IPS-15b (cell line): ENCODE results near the gene GNAI1.

Experiments used
- H3K27me3 ChIP-seq: one replicate; pipeline ENCODE4 v1.6.1; 2013; ENCODE audit warnings: low read length; ENCODE audit not compliant: control insufficient read depth, insufficient read depth
- H3K36me3 ChIP-seq: one replicate; pipeline ENCODE4 v1.6.1; 2013; ENCODE audit warnings: low read length; ENCODE audit not compliant: control insufficient read depth, insufficient read depth
- H3K4me1 ChIP-seq: one replicate; pipeline ENCODE4 v1.6.1; 2013; ENCODE audit warnings: mild to moderate bottlenecking, low read length; ENCODE audit not compliant: control insufficient read depth, insufficient read depth
- H3K4me3 ChIP-seq: one replicate; pipeline ENCODE4 v1.5.1; 2013; ENCODE audit warnings: low read depth, low read length
- H3K9ac ChIP-seq: one replicate; pipeline ENCODE4 v1.6.1; 2013; ENCODE audit warnings: low read depth, mild to moderate bottlenecking, low read length
- H3K9me3 ChIP-seq: one replicate; pipeline ENCODE4 v1.6.1; 2013; ENCODE audit warnings: mild to moderate bottlenecking, low read length; ENCODE audit not compliant: control insufficient read depth, insufficient read depth

Gene GNAI1

DNA sequence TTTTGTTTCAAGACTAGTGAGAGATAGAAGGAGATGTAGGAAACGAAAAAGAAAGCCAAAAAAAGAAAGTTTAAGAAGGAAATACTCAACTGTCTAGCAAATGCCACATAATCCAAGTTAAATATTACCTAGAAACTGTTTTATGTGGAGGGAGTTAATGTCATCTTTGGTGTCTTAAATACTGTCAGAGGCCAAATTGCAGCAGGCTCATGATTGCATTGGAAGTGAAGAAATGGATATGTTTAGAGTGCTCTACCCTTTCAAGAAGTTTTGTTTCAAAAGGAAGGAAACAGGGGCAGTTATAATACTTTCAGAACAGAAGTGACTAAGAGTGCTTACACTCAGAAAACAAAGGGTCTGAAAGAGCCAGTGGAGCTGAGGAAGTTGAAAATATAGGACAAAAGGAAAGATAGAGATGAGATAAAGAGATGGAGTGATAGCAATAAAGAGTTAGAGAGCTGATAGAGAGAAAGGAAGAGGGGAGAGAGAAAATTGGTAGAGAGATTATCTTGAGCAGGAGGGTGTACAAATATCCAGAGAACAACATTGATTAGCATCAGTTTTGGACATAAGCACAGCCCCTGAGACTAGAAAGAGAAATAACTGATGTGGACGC lies 28.0 kb upstream of the GNAI1 start:
- Histone ChIP-seq H3K27me3 (no peaks in the 10 kb centered on the region), H3K9ac (no peak overlapping the region), H3K36me3 (no peaks in the 10 kb centered on the region), H3K9me3 (no peaks in the 10 kb centered on the region), H3K4me3 (no peak overlapping the region), H3K4me1 (no peaks in the 10 kb centered on the region)

DNA sequence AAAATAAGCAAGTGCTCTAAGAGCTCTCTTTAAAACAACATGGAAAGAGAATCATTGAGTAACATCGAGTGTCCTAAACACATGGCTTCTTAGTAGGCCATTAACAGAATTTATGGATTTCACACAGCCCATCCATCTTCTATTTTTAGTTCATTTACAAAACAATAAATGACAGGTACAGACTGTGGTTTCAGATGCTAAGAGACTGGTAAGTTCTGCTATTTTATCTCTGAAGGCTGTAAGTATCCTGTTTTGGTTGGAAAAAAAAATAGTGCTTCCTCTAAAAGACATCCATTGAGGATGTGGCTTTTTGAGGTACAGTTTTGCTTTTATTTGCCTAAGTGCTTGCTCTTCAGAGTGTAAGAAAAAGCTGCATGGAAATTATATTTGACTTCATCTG lies 27.4 kb upstream of the GNAI1 start:
- no peaks in the 10 kb centered on the region for H3K4me1 ChIP-seq
- H3K9me3 ChIP-seq, result no peaks in the 10 kb centered on the region
- H3K4me3 ChIP-seq, result no peak overlapping the region
- no peak overlapping the region for H3K9ac ChIP-seq
- no peaks in the 10 kb centered on the region for H3K36me3 ChIP-seq
- H3K27me3 ChIP-seq, result no peaks in the 10 kb centered on the region

DNA sequence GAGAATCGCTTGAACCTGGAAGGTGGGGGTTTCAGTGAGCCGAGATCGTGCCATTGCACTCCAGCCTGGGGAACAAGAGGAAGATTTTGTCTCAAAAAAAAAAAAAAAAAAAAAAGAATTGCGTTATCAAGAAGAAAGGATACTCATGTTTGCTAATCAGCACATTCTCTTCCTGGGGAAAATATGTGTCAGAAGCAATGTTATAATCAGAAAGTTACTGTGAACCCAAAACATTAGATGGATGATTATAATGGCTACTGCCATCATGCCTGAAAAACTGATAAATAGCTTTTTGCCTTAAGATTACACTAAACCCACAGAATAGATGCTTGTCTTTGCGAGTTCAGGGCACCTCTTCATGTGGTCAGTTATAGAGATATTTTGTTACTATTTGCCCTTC lies 24.3 kb upstream of the GNAI1 start:
- no peaks in the 10 kb centered on the region for H3K27me3 ChIP-seq
- H3K36me3 ChIP-seq, result no peaks in the 10 kb centered on the region
- H3K4me3 ChIP-seq, result no peak overlapping the region
- H3K9ac ChIP-seq, result no peak overlapping the region
- no peaks in the 10 kb centered on the region for H3K9me3 ChIP-seq
- no peaks in the 10 kb centered on the region for H3K4me1 ChIP-seq

DNA sequence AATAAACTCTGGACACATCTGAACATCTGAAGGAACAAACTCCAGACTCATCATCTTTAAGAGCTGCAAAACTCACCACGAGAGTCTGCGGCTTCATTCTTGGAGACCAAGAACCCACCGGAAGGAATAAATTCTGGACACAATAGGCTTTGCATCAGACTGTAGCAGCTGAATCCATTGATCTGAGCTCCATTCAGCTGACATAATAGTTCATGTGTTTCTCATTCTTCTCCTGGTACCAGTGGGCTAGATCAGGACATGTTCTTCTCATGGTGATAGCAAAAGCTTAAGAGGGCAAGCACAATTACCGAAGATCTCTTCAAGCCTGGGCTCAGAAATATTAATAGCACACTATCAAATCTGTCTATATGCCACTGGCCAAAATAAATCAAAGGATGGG lies 20.5 kb upstream of the GNAI1 start:
- no peak overlapping the region for H3K9ac ChIP-seq
- H3K27me3 ChIP-seq, result no peaks in the 10 kb centered on the region
- no peaks in the 10 kb centered on the region for H3K4me1 ChIP-seq
- H3K36me3 ChIP-seq, result no peaks in the 10 kb centered on the region
- no peak overlapping the region for H3K4me3 ChIP-seq
- no peaks in the 10 kb centered on the region for H3K9me3 ChIP-seq

DNA sequence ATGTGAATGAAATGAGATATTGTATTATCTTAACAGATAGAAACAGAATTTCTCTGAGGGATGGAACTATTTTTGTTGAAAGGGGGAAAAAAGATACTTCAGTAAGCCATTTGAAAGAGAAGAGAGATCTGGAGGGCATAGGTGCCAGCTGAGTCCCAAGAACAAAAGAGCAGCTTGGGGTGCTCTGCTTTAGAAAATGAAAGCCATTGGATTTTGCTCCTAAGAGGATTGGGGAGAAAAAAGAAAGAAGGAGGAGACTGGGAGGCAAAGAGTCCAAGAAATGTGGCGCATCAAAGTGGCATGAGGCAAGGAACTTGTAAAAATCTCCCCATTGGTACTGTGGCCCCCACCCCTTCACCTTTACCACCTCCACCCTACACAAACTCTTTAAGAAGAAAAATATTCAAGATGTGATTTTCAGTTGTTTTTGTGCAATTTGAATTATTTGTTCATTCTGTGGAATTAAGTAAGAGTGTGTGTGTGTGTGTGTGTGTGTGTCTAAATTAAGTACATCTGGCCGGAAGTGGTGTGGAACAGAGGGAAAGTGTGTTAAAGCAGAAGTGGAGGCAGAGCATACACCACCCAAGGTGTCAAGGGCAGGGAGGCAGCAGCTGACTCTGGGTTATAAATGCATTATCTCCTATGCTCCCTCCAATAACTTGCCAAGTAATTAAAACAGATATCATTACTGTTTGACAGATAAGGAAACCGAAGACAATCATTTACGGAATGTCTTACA lies 9.9 kb upstream of the GNAI1 start:
- H3K4me1 ChIP-seq, result peaks cover 17% of the 10 kb centered on the region
- no peaks in the 10 kb centered on the region for H3K9me3 ChIP-seq
- H3K9ac ChIP-seq, result no peak overlapping the region
- H3K36me3 ChIP-seq, result no peaks in the 10 kb centered on the region
- peaks cover 26% of the 10 kb centered on the region for H3K27me3 ChIP-seq
- no peak overlapping the region for H3K4me3 ChIP-seq

DNA sequence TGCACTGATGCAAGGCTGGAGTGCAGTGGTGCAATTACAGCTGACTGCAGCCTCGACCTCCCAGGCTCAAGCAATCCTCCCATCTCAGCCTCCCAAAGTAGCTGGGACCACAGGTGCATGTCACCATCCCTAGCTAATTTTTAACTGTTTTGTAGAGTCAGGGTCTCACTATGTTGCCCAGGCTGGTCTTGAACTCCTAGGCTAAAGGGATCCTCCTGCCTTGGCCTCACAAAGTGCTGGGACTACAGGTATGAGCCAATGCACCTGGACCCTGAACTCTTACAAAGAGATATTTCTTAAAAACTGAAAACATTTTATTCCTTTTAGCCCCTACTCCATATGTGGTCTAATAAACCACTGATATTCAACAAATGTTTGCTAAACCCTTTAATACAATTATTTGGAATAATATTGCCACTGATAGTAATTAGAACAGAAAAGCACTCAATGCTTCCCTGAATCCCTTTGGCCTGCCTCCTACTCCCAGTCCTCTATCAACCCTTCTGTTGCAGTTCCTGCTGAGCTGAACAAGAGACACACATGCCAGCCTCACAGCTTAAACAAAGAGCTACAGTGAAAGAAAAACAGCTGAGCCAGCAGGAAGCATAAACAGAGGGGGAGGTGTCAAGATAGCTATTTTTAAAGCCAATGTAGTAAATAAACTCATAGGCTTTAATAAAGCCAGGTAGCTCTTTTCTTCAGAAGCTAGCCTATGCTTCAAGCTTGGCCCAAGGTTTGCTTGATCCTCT lies 7.0 kb upstream of the GNAI1 start:
- Histone ChIP-seq H3K36me3 (no peaks in the 10 kb centered on the region), H3K4me1 (peaks cover 17% of the 10 kb centered on the region), H3K9ac (no peak overlapping the region), H3K9me3 (no peaks in the 10 kb centered on the region), H3K27me3 (peaks cover 31% of the 10 kb centered on the region), H3K4me3 (no peak overlapping the region)

DNA sequence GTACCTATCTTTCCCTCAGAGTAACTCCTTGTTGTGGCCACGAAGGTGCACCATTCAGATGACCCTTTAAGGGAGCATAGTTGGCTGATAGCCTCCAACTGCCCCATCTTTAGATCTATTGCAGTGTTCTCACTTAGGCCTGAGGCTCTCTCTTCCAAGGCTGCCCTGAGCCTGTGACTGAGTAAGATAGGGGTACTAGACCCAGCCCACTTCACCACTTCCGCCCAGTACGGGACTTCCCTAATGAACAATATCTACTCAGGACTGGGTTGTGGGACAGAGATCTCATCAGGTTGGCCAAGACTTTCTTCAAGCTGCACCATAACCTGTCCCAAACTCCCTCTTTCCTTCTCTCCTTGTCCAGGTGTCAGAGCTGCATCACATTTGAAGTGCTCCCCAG lies 5.7 kb upstream of the GNAI1 start:
- Histone ChIP-seq H3K4me1 (peaks cover 17% of the 10 kb centered on the region), H3K36me3 (no peaks in the 10 kb centered on the region)

DNA sequence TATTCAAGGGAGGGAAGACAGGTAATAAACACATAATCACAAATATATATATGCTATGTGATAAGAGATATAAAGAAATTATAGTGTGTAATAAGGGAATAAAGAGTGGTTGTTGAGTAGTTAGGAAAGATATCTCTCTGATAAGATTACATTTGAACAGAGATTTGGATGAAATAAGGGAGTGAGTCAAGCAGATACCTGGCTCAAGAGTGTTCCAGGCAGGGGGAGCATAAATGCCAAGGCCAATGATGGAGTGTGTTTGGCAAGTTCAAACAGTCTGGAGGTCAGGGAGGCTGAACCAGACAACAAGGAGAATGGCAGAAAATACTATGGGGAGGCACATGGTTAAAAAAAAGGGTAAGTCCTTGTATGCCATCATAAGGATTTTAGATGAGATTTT lies 4.8 kb upstream of the GNAI1 start:
- no peak overlapping the region for H3K4me3 ChIP-seq
- no peaks in the 10 kb centered on the region for H3K36me3 ChIP-seq

More for the DNA sequence above, 5.7 kb upstream of the GNAI1 start:
- Histone ChIP-seq H3K27me3 (peaks cover 37% of the 10 kb centered on the region), H3K4me3 (no peak overlapping the region), H3K9me3 (no peaks in the 10 kb centered on the region), H3K9ac (no peak overlapping the region)

DNA sequence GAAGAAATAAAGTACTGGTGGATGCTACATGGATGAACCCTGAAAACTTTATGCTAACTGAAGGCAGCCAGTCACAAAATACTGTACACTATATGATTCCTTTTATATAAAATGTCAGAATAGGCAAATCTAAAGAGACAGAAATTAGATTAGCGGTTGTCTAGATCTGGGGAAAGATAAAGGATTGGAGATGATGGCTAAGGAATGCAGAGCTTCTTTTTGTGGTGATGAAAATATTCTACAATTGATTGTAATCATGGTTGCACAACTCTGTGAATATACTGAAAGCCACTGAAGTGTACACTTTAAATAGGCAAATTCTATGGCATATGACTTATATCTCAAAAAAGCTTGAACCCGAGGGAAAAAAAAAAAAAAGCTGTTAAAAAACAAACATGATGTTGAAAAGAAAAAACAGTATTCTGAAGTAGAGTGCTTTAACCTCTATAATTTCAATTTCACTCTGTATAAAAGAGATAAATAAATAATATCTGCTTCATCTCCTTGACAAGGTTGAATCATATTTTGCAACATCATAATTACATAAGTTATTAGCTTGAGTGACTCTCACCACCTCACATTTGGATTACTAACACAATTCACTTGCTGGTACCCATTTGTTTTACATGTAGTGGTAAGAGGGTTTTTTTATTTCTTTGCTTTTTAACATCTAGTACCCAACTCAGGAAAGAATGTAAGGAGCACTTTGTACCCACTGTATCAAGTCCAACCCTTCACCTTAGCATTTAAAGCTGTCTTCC lies 2.8 kb upstream of the GNAI1 start:
- Histone ChIP-seq H3K4me3 (no peak overlapping the region), H3K4me1 (peaks cover 13% of the 10 kb centered on the region), H3K9me3 (no peaks in the 10 kb centered on the region), H3K27me3 (peaks cover 28% of the 10 kb centered on the region), H3K36me3 (no peaks in the 10 kb centered on the region), H3K9ac (no peak overlapping the region)

More for the DNA sequence above, 4.8 kb upstream of the GNAI1 start:
- H3K4me1 ChIP-seq, result peaks cover 14% of the 10 kb centered on the region
- H3K9ac ChIP-seq, result no peak overlapping the region
- H3K27me3 ChIP-seq, result peaks cover 37% of the 10 kb centered on the region
- no peaks in the 10 kb centered on the region for H3K9me3 ChIP-seq

DNA sequence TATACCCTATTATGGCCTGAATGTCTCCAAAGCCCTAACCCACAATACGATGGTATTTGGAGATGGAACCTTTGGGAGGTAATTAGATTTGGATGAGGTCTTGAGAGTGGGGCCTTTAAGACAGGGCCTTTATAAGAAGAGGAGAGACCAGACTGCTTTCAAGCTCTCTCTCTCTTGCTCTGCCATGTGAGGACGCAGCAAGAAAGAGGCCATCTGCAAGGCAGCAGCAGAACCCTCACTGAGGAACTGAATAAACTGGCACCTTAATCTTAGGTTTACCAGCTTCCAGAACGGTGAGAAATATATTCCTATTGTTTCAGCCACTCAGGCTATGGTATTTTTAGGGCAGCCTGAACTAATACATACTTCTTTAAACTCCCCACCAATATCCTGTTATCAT lies 2.0 kb upstream of the GNAI1 start:
- Histone ChIP-seq H3K4me3 (no peak overlapping the region), H3K4me1 (peaks cover 9% of the 10 kb centered on the region), H3K9ac (no peak overlapping the region), H3K36me3 (no peaks in the 10 kb centered on the region), H3K27me3 (peaks cover 26% of the 10 kb centered on the region), H3K9me3 (no peaks in the 10 kb centered on the region)

DNA sequence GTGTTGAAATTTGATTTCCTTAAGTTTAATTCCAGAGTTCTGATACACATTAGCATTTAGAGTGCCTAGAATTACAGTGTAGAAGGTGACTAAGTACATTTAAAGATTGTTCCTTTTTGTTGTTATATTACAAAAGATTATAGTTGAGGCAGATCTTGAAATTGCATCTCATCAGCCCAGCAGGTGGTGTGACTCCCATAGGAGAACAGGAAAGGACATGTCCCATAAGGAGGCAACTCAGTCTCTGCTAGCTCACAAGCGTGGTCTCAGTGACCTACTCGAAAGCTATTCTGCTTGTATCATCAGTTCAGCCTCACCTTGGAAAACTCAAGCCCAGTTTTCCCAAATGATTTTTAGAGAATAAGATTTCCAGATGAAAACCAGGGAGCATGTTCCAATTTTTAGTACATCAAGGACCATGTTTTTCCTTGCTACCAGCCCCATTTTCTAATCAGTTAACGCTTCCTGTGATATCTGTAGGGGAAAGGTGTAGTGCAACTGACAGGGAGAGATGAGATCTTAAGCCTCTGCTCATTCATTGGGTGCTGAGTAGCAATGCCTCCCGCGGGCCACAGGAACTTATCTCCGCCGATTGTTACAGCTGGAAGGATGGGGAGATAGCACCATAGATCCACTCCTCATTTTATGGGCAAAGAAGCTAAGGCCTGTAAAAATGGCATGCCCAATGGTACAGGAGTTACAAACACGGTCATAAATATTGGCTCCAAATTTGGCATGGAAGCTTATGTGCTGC lies 1.1 kb upstream of the GNAI1 start:
- Histone ChIP-seq H3K4me3 (peak overlapping the region; percentile 88), H3K9ac (no peak overlapping the region), H3K36me3 (no peaks in the 10 kb centered on the region), H3K9me3 (no peaks in the 10 kb centered on the region), H3K27me3 (peaks cover 22% of the 10 kb centered on the region), H3K4me1 (peaks cover 4% of the 10 kb centered on the region)
